ENCODE data around the gene RACGAP1.

DNA sequence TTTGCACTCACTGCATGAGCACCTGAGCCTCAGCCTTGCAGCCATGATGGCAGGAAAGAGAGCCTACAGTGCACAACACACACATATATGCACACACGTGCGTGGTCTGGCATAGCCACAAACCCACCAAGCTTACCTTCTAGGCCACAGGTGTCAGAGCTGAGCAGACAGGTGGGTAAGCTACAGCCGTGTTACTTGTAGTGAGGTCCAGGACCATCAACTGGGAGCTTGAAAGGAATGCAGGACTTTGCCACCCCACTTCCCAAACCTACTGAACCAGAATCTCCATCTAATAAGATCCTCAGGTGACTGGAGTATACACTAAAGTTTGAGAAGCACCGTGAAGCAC is 34.8 kb upstream of the RACGAP1 start:
- TF ChIP-seq, protein P1, sequence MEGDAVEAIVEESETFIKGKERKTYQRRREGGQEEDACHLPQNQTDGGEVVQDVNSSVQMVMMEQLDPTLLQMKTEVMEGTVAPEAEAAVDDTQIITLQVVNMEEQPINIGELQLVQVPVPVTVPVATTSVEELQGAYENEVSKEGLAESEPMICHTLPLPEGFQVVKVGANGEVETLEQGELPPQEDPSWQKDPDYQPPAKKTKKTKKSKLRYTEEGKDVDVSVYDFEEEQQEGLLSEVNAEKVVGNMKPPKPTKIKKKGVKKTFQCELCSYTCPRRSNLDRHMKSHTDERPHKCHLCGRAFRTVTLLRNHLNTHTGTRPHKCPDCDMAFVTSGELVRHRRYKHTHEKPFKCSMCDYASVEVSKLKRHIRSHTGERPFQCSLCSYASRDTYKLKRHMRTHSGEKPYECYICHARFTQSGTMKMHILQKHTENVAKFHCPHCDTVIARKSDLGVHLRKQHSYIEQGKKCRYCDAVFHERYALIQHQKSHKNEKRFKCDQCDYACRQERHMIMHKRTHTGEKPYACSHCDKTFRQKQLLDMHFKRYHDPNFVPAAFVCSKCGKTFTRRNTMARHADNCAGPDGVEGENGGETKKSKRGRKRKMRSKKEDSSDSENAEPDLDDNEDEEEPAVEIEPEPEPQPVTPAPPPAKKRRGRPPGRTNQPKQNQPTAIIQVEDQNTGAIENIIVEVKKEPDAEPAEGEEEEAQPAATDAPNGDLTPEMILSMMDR (conservative IDR thresholded peaks at IDR 0.05; ENCODE audit: low read depth in 2 of 2): no peak
- TF ChIP-seq CREB1 (CRISPR knock-in tag; IDR thresholded peaks at IDR 0.05; ENCODE audit: low read depth) (no peak), POLR2AphosphoS5 (IDR thresholded peaks at IDR 0.05; ENCODE audit: low read depth) (no peak), EZH2 (IDR thresholded peaks at IDR 0.05; ENCODE audit: low read depth, unreplicated experiment) (no peak), REST (IDR thresholded peaks at IDR 0.05; ENCODE audit: unreplicated experiment) (no peak), EZH2phosphoT487 (IDR thresholded peaks at IDR 0.05; ENCODE audit: unreplicated experiment) (no peak), JUNB (IDR thresholded peaks at IDR 0.05; ENCODE audit: unreplicated experiment) (no peak), ZNF331 (CRISPR knock-in tag; IDR thresholded peaks at IDR 0.05; ENCODE audit: low read depth) (no peak), ETS1 (IDR thresholded peaks at IDR 0.05) (no peak), NANOG (IDR thresholded peaks at IDR 0.05; ENCODE audit: borderline replicate concordance) (no peak), ZNF114 (CRISPR knock-in tag; IDR thresholded peaks at IDR 0.05) (no peak), STAT1 (IDR thresholded peaks at IDR 0.05; ENCODE audit: unreplicated experiment) (no peak)
- TF ChIP-seq, protein P2, sequence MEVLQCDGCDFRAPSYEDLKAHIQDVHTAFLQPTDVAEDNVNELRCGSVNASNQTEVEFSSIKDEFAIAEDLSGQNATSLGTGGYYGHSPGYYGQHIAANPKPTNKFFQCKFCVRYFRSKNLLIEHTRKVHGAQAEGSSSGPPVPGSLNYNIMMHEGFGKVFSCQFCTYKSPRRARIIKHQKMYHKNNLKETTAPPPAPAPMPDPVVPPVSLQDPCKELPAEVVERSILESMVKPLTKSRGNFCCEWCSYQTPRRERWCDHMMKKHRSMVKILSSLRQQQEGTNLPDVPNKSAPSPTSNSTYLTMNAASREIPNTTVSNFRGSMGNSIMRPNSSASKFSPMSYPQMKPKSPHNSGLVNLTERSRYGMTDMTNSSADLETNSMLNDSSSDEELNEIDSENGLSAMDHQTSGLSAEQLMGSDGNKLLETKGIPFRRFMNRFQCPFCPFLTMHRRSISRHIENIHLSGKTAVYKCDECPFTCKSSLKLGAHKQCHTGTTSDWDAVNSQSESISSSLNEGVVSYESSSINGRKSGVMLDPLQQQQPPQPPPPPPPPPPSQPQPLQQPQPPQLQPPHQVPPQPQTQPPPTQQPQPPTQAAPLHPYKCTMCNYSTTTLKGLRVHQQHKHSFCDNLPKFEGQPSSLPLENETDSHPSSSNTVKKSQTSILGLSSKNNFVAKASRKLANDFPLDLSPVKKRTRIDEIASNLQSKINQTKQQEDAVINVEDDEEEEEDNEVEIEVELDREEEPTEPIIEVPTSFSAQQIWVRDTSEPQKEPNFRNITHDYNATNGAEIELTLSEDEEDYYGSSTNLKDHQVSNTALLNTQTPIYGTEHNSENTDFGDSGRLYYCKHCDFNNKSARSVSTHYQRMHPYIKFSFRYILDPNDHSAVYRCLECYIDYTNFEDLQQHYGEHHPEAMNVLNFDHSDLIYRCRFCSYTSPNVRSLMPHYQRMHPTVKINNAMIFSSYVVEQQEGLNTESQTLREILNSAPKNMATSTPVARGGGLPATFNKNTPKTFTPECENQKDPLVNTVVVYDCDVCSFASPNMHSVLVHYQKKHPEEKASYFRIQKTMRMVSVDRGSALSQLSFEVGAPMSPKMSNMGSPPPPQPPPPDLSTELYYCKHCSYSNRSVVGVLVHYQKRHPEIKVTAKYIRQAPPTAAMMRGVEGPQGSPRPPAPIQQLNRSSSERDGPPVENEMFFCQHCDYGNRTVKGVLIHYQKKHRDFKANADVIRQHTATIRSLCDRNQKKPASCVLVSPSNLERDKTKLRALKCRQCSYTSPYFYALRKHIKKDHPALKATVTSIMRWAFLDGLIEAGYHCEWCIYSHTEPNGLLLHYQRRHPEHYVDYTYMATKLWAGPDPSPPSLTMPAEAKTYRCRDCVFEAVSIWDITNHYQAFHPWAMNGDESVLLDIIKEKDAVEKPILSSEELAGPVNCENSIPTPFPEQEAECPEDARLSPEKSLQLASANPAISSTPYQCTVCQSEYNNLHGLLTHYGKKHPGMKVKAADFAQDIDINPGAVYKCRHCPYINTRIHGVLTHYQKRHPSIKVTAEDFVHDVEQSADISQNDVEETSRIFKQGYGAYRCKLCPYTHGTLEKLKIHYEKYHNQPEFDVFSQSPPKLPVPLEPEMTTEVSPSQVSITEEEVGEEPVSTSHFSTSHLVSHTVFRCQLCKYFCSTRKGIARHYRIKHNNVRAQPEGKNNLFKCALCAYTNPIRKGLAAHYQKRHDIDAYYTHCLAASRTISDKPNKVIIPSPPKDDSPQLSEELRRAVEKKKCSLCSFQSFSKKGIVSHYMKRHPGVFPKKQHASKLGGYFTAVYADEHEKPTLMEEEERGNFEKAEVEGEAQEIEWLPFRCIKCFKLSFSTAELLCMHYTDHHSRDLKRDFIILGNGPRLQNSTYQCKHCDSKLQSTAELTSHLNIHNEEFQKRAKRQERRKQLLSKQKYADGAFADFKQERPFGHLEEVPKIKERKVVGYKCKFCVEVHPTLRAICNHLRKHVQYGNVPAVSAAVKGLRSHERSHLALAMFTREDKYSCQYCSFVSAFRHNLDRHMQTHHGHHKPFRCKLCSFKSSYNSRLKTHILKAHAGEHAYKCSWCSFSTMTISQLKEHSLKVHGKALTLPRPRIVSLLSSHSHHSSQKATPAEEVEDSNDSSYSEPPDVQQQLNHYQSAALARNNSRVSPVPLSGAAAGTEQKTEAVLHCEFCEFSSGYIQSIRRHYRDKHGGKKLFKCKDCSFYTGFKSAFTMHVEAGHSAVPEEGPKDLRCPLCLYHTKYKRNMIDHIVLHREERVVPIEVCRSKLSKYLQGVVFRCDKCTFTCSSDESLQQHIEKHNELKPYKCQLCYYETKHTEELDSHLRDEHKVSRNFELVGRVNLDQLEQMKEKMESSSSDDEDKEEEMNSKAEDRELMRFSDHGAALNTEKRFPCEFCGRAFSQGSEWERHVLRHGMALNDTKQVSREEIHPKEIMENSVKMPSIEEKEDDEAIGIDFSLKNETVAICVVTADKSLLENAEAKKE (CRISPR knock-in tag; IDR thresholded peaks at IDR 0.05): no peak

Data from GM23338 (cell line).